ENCODE results near the gene NOSTRIN. TPM values are rescaled to one million over a fixed set of nuclear protein-coding genes. Genes with fewer than 3 reads are reported as not detected.

The NOSTRIN gene
- total RNA-seq, 1 experiment from 2014 or later, result 1.6 TPM

Other genes starting within 250 kb of the NOSTRIN start
- 63.4 and 98.4 TPM in 2 replicates for gene SPC25, start 87.8 kb downstream of the NOSTRIN start, total RNA-seq (2014; rRNA removed; shearing (Covaris generic))
- not detected in 2 replicates for gene G6PC2, start 98.7 kb downstream of the NOSTRIN start, total RNA-seq (2014; rRNA removed; shearing (Covaris generic))
- gene ABCB11, start 228.7 kb downstream of the NOSTRIN start, total RNA-seq (2014; rRNA removed; shearing (Covaris generic)), result not detected in 2 replicates

All from A172 (cell line).